Neural progenitor cell (in vitro differentiated cells): ENCODE measurements around the gene FST. TPM values are rescaled to one million over a fixed set of nuclear protein-coding genes. Genes with fewer than 3 reads are reported as not detected.

Source experiments
- DNase-seq: peaks from one replicate; pipeline ENCODE4 v3.0.0-alpha.2; 2016; ENCODE audit warnings: low spot score
- H2AFZ ChIP-seq: fragments of 200-600 bp; sonication (generic); replicated peaks from 2 replicates; pipeline ENCODE4 v1.6.1; 2016; ENCODE audit warnings: antibody characterized with exemption
- H3F3A ChIP-seq: fragments of 200-600 bp; sonication (generic); 2 replicates; pipeline ENCODE4 v1.6.1; 2016; ENCODE audit warnings: antibody characterized with exemption, low read depth
- H3K27ac ChIP-seq: fragments of 200-600 bp; sonication (generic); 2 replicates; pipeline ENCODE4 v1.5.1; 2016; ENCODE audit warnings: mild to moderate bottlenecking
- H3K27me3 ChIP-seq: fragments of 200-600 bp; sonication (generic); 2 replicates; pipeline ENCODE4 v1.6.1; 2016; ENCODE audit warnings: mild to moderate bottlenecking, moderate library complexity
- H3K36me3 ChIP-seq: fragments of 200-600 bp; sonication (generic); 2 replicates; pipeline ENCODE4 v1.5.1; 2016
- H3K4me1 ChIP-seq: fragments of 200-600 bp; sonication (generic); 2 replicates; pipeline ENCODE4 v1.6.1; 2016; ENCODE audit warnings: mixed run types
- H3K4me2 ChIP-seq: fragments of 200-600 bp; sonication (generic); 2 replicates; pipeline ENCODE4 v1.6.1; 2016
- H3K4me3 ChIP-seq: fragments of 200-600 bp; sonication (generic); 2 replicates; pipeline ENCODE4 v1.5.1; 2016
- H3K79me2 ChIP-seq: fragments of 200-600 bp; sonication (generic); 2 replicates; pipeline ENCODE4 v1.6.1; 2016; ENCODE audit warnings: low read depth
- H3K9ac ChIP-seq: fragments of 200-600 bp; sonication (generic); 2 replicates; pipeline ENCODE4 v1.6.1; 2016
- H3K9me3 ChIP-seq: fragments of 200-600 bp; sonication (generic); 2 replicates; pipeline ENCODE4 v1.5.1; 2016; ENCODE audit warnings: low read depth
- H4K20me1 ChIP-seq: fragments of 200-600 bp; sonication (generic); 2 replicates; pipeline ENCODE4 v1.6.1; 2016; ENCODE audit warnings: low read depth
- H3K27ac Mint-ChIP-seq: 3 replicates; pipeline ENCODE4 v1.8.0; 2021; ENCODE audit warnings: mixed read lengths
- H3K27me3 Mint-ChIP-seq: 2 replicates; pipeline ENCODE4 v1.8.0; 2022; ENCODE audit warnings: low read depth, mild to moderate bottlenecking, inconsistent platforms, moderate library complexity, mixed read lengths; ENCODE audit not compliant: insufficient read depth
- H3K36me3 Mint-ChIP-seq: 3 replicates; pipeline ENCODE4 v1.8.0; 2021; ENCODE audit warnings: mixed read lengths
- H3K4me1 Mint-ChIP-seq: 3 replicates; pipeline ENCODE4 v1.8.0; 2021; ENCODE audit warnings: mixed read lengths
- H3K4me3 Mint-ChIP-seq: 3 replicates; pipeline ENCODE4 v1.8.0; 2021; ENCODE audit warnings: mild to moderate bottlenecking, moderate library complexity, mixed read lengths
- H3K9me3 Mint-ChIP-seq: 3 replicates; pipeline ENCODE4 v1.8.0; 2020; ENCODE audit warnings: mixed read lengths
- CTCF ChIP-seq: fragments of 200-600 bp; sonication (generic); IDR thresholded peaks from 2 replicates; pipeline ENCODE4 v1.5.1; 2017; ENCODE audit warnings: antibody characterized with exemption, mild to moderate bottlenecking
- EZH2 ChIP-seq: fragments of 200-600 bp; sonication (generic); IDR thresholded peaks from 2 replicates; pipeline ENCODE4 v1.6.1; 2017; ENCODE audit warnings: antibody characterized with exemption, mild to moderate bottlenecking, moderate library complexity
- EZH2phosphoT487 ChIP-seq: fragments of 200-600 bp; sonication (generic); IDR thresholded peaks from 2 replicates; pipeline ENCODE4 v1.6.1; 2017; ENCODE audit warnings: antibody characterized with exemption
- total RNA-seq: library from RNA; depleted of rRNA; stranded (reverse); fragments of >200 nt; gene quantifications from 2 replicates; pipeline ENCODE4 v1.2.3, GENCODE V29; 2015; ENCODE audit warnings: low replicate concordance

The FST gene
- total RNA-seq, 1 donor from 2014 or later = 79.4 TPM

- Mint-ChIP-seq H3K36me3 (no peaks in the 10 kb centered on the region), H3K9me3 (no peaks in the 10 kb centered on the region), H3K4me3 (no peak overlapping the region), H3K27me3 (no peaks in the 10 kb centered on the region), H3K27ac (no peak overlapping the region), H3K4me1 (peaks cover 4% of the 10 kb centered on the region)
- H3K9me3 ChIP-seq = no peaks in the 10 kb centered on the region
- H3K36me3 ChIP-seq = no peaks in the 10 kb centered on the region
- H2AFZ ChIP-seq = peak overlapping the region; percentile 20
- no peaks in the 10 kb centered on the region for H4K20me1 ChIP-seq
- H3K4me3 ChIP-seq = no peak overlapping the region
- H3K4me2 ChIP-seq = no peak overlapping the region
- H3F3A ChIP-seq = no peaks in the 10 kb centered on the region
- no peak overlapping the region for H3K9ac ChIP-seq
- H3K27me3 ChIP-seq = no peaks in the 10 kb centered on the region
- no peak for DNase-seq
- no peak overlapping the region for H3K27ac ChIP-seq
- no peaks in the 10 kb centered on the region for H3K79me2 ChIP-seq
- TF ChIP-seq EZH2phosphoT487 (no peak), CTCF (no peak), EZH2 (no peak)
- no peaks in the 10 kb centered on the region for H3K4me1 ChIP-seq
Observed at GRCh38 chr5:53464722-53465121, 15.7 kb upstream of the FST start.

DNA sequence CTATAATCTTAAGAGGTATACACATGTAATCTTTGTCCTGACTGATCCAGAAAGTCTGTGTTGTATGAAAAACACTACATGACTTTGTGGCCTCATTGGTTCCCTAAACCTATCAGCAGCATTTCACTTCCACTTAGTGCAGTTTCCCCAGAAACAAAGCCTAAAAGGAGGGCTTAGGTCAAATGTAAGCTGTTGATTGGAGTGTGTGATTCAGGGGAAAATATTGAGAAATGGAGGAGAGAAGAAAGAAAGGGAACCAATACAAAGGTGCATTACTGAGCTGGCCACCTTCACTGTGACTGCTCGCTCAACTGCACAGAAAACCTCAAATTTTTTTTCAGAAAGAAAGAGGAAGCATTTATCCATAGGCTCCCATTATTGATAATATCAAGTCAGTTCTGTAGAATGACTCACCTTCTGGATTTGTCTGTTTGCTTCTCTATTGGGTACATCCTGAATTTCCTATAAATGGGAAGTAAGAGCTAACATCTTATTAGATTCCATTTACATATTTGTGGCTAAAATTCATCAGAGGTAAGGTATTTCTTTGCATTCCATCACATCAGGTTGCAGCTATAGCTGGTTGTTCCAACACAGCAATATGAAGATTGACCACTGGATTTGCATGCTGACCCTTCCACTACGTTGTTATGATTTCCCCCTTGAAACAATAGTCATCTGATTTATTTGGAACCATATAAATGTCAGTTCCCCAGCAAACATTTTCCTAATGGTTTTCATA lies 10.3 kb upstream of the FST start:
- Histone ChIP-seq H3K9me3 (no peaks in the 10 kb centered on the region), H3K27ac (no peak overlapping the region), H3K36me3 (no peaks in the 10 kb centered on the region), H3K27me3 (no peaks in the 10 kb centered on the region), H3K4me1 (no peaks in the 10 kb centered on the region), H4K20me1 (no peaks in the 10 kb centered on the region), H2AFZ (no peak overlapping the region), H3K9ac (no peak overlapping the region), H3F3A (no peaks in the 10 kb centered on the region), H3K4me3 (no peak overlapping the region), H3K4me2 (no peak overlapping the region), H3K79me2 (no peaks in the 10 kb centered on the region)
- Mint-ChIP-seq H3K36me3 (no peaks in the 10 kb centered on the region), H3K27ac (no peak overlapping the region), H3K27me3 (no peaks in the 10 kb centered on the region), H3K4me3 (no peak overlapping the region), H3K9me3 (no peaks in the 10 kb centered on the region), H3K4me1 (no peaks in the 10 kb centered on the region)
- TF ChIP-seq EZH2phosphoT487 (no peak), CTCF (no peak), EZH2 (no peak)
- DNase-seq = no peak

DNA sequence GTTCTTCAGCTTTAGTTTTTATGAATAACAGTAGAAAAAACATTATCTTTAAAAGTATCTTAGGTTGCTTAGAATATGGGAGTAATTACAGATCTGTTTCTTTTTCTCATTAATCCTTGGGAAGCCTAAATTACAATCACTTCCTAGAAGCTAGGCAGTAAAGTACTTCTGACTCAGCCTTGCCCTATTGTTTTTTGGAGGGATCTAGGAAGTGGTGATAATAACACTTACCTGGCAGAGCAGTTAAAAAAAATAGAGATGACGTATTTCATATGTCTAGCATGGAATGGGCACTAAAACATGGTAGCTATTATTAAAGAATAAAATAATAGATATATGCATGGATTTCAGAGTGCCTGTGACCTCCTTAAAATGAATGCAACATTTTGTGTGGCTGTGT lies 8.2 kb upstream of the FST start:
- H3F3A ChIP-seq = no peaks in the 10 kb centered on the region
- DNase-seq = no peak
- Mint-ChIP-seq H3K4me3 (no peak overlapping the region), H3K36me3 (no peaks in the 10 kb centered on the region), H3K4me1 (no peaks in the 10 kb centered on the region), H3K9me3 (no peaks in the 10 kb centered on the region), H3K27ac (no peak overlapping the region), H3K27me3 (no peaks in the 10 kb centered on the region)
- H3K4me2 ChIP-seq = no peak overlapping the region
- no peaks in the 10 kb centered on the region for H3K27me3 ChIP-seq
- H3K79me2 ChIP-seq = no peaks in the 10 kb centered on the region
- H3K4me1 ChIP-seq = no peaks in the 10 kb centered on the region
- no peak overlapping the region for H3K27ac ChIP-seq
- H3K9me3 ChIP-seq = no peaks in the 10 kb centered on the region
- TF ChIP-seq EZH2 (no peak), EZH2phosphoT487 (no peak), CTCF (no peak)
- no peaks in the 10 kb centered on the region for H4K20me1 ChIP-seq
- no peak overlapping the region for H3K9ac ChIP-seq
- no peaks in the 10 kb centered on the region for H3K36me3 ChIP-seq
- H3K4me3 ChIP-seq = no peak overlapping the region
- no peak overlapping the region for H2AFZ ChIP-seq
